Lower leg skin (tissue), 3 donors: Measurements from ENCODE around the gene KCNMB2.

ENCODE experiments used
- CTCF ChIP-seq, 3 donors: fragments of 450-650 bp; IDR thresholded peaks; one replicate each; pipeline ENCODE4 v1.5.1; 2016; ENCODE audit warnings: antibody characterized with exemption in 3 of 3, mild to moderate bottlenecking in 3 of 3, moderate library complexity in 2 of 3
- POLR2A ChIP-seq, 2 donors: fragments of 450-650 bp; IDR thresholded peaks; one replicate each; pipeline ENCODE4 v1.6.1; 2016 to 2017; ENCODE audit warnings: antibody characterized with exemption in 2 of 2, mild to moderate bottlenecking in 1 of 2, moderate library complexity in 1 of 2

- TF ChIP-seq CTCF (IDR thresholded peaks at IDR 0.05) = no peak
- no peak for TF ChIP-seq POLR2A (IDR thresholded peaks at IDR 0.05)
Observed at GRCh38 chr3:178785961-178786360, 249.7 kb downstream of the KCNMB2 start.
